ENCODE results near the gene RNF34. TPM values are rescaled to one million over a fixed set of nuclear protein-coding genes. Genes with fewer than 3 reads are reported as not detected.

The RNF34 gene
- 10 to 100 TPM; 32.3 to 57.1 (median 46.2) TPM for total RNA-seq

- intact Hi-C loops (cut with DNase I; ENCODE audit: low total_unique reads) (loop anchor here (1.0 to 10.0 kb wide), 5 partner anchors 26 to 865 kb away; partner anchors contain the start of genes ANAPC5, CAMKK2 and RNF10), in situ Hi-C loops (cut with MboI; ENCODE audit: low sequenced_read_pairs in 4 of 4) (loop anchor here in 1 of 4 donors (5.0 kb wide), 1 partner anchor 37 kb away; no protein-coding TSS in a partner anchor)
- Histone ChIP-seq H3K4me1 (peaks cover 40 to 41% of the 10 kb centered on the region in 2 donors), H3K27ac (peak within 1 kb of the TSS; percentile 97 to 99 (median 98)), H3K36me3 (no peaks in the 10 kb centered on the region), H3K4me3 (peak within 1 kb of the TSS; percentile 90 to 97 (median 93)), H3K27me3 (no peaks in the 10 kb centered on the region), H3K9me3 (no peaks in the 10 kb centered on the region)
- ATAC-seq (peak; percentile 92 to 94), DNase-seq (peak; percentile 99)
- TF ChIP-seq POLR2A (IDR thresholded peaks at IDR 0.05) (peak; percentile 99), CTCF (IDR thresholded peaks at IDR 0.05 in 4 of 5, conservative IDR thresholded peaks at IDR 0.05 in 1 of 5) (peak in 1 of 5 experiments; percentile 25)
These were observed at the start of gene RNF34 for GRCh38 chr12:121399391-121400331. Gene RNF34 (plus strand): TSS chr12:121400118. CDS start chr12:121400213, 95 bp downstream.

- no peaks in the 10 kb centered on the region for H3K9me3 ChIP-seq
- no peaks in the 10 kb centered on the region for H3K27me3 ChIP-seq
- in situ Hi-C loops (cut with MboI; ENCODE audit: low sequenced_read_pairs in 4 of 4) (no loop called here), intact Hi-C loops (cut with DNase I; ENCODE audit: low total_unique reads) (loop anchor here (1.0 to 5.0 kb wide), 4 partner anchors 17 to 115 kb away; no protein-coding TSS in a partner anchor)
- peak; percentile 97 to 98 for DNase-seq
- peak within 1 kb of the TSS; percentile 81 to 89 (median 89) for H3K27ac ChIP-seq
- TF ChIP-seq CTCF (IDR thresholded peaks at IDR 0.05 in 4 of 5, conservative IDR thresholded peaks at IDR 0.05 in 1 of 5), result peak in 3 of 5 experiments; percentile 11 to 38 (median 28)
- TF ChIP-seq POLR2A (IDR thresholded peaks at IDR 0.05), result peak; percentile 71 to 87
- H3K4me1 ChIP-seq, result peaks cover 11 to 18% of the 10 kb centered on the region in 2 donors
- peak within 1 kb of the TSS; percentile 76 to 97 (median 86) for H3K4me3 ChIP-seq
- H3K36me3 ChIP-seq, result peaks cover 0 to 3% of the 10 kb centered on the region in 2 donors
- peak; percentile 100 for ATAC-seq
These were observed 47.9 kb upstream of the RNF34 start, which contains the start of gene ANAPC5 for GRCh38 chr12:121351820-121352681. Gene ANAPC5 (minus strand): TSS chr12:121352411. CDS start chr12:121352340, 71 bp downstream.

- peak overlapping the region; percentile 81 to 89 (median 89) for H3K27ac ChIP-seq
- peak; percentile 34 to 49 for ATAC-seq
- no peaks in the 10 kb centered on the region for H3K27me3 ChIP-seq
- TF ChIP-seq CTCF (IDR thresholded peaks at IDR 0.05 in 4 of 5, conservative IDR thresholded peaks at IDR 0.05 in 1 of 5), result no peak
- no peak for TF ChIP-seq POLR2A (IDR thresholded peaks at IDR 0.05)
- H3K4me1 ChIP-seq, result peaks cover 11 to 18% of the 10 kb centered on the region in 2 donors
- peak overlapping the region; percentile 76 to 97 (median 86) for H3K4me3 ChIP-seq
- no peak for DNase-seq
- intact Hi-C loops (cut with DNase I; ENCODE audit: low total_unique reads), result loop anchor here (1.0 to 5.0 kb wide), 4 partner anchors 17 to 115 kb away; no protein-coding TSS in a partner anchor
- in situ Hi-C loops (cut with MboI; ENCODE audit: low sequenced_read_pairs in 4 of 4), result no loop called here
- no peaks in the 10 kb centered on the region for H3K36me3 ChIP-seq
- H3K9me3 ChIP-seq, result no peaks in the 10 kb centered on the region
These were observed 47.3 kb upstream of the RNF34 start for GRCh38 chr12:121352682-121353018.

- H3K27ac ChIP-seq, result no peak overlapping the region
- no peak for ATAC-seq
- H3K4me3 ChIP-seq, result no peak overlapping the region
- intact Hi-C loops (cut with DNase I; ENCODE audit: low total_unique reads), result no loop called here
- H3K27me3 ChIP-seq, result no peaks in the 10 kb centered on the region
- peaks cover 9 to 15% of the 10 kb centered on the region in 2 donors for H3K4me1 ChIP-seq
- no peaks in the 10 kb centered on the region for H3K9me3 ChIP-seq
- no peak for DNase-seq
- TF ChIP-seq POLR2A (IDR thresholded peaks at IDR 0.05), result no peak
- TF ChIP-seq CTCF (IDR thresholded peaks at IDR 0.05 in 4 of 5, conservative IDR thresholded peaks at IDR 0.05 in 1 of 5), result no peak
- in situ Hi-C loops (cut with MboI; ENCODE audit: low sequenced_read_pairs in 4 of 4), result no loop called here
- H3K36me3 ChIP-seq, result no peaks in the 10 kb centered on the region
These were observed 44.1 kb upstream of the RNF34 start for GRCh38 chr12:121355818-121356217.
